GM21576 (cell line): ENCODE results near the gene GPR18.
A peak's percentile ranks its signal among the peaks of the same experiment; 100 is the strongest.

ENCODE experiments used
- ATAC-seq: cut with Tn5 transposase; IDR thresholded peaks from one replicate; pipeline ENCODE4 v1.9.1; 2021; ENCODE audit warnings: mild to moderate bottlenecking, moderate library complexity; ENCODE audit not compliant: unreplicated experiment

Gene GPR18

GRCh38 chr13:99258210-99258860 is at the start of gene GPR18:
GPR18 (minus strand) TSS chr13:99258379; CDS start chr13:99255872, 2,507 bp downstream.
- peak; percentile 91 for ATAC-seq

- ATAC-seq: no peak
Measured at GRCh38 chr13:99307648-99308339, 49.6 kb upstream of the GPR18 start.

GRCh38 chr13:99307247-99307646 is 49.1 kb upstream of the GPR18 start, which contains the start of gene GPR183:
GPR183 (minus strand) TSS chr13:99307399; CDS start chr13:99296145, 11,254 bp downstream.
- peak; percentile 61 for ATAC-seq

GRCh38 chr13:99305566-99305965 is 47.4 kb upstream of the GPR18 start:
- no peak for ATAC-seq

GRCh38 chr13:99305158-99305557 is 47.0 kb upstream of the GPR18 start:
- no peak for ATAC-seq

GRCh38 chr13:99304541-99304940 is 46.4 kb upstream of the GPR18 start:
- ATAC-seq: no peak

- no peak for ATAC-seq
Measured at GRCh38 chr13:99303863-99304521, 45.8 kb upstream of the GPR18 start.

GRCh38 chr13:99302637-99303505 is 44.7 kb upstream of the GPR18 start:
- ATAC-seq: no peak

- ATAC-seq: no peak
Measured at GRCh38 chr13:99301913-99302636, 43.9 kb upstream of the GPR18 start.

- no peak for ATAC-seq
Measured at GRCh38 chr13:99301056-99301838, 43.1 kb upstream of the GPR18 start.

- no peak for ATAC-seq
Measured at GRCh38 chr13:99299920-99300341, 41.8 kb upstream of the GPR18 start.

- no peak for ATAC-seq
Measured at GRCh38 chr13:99299256-99299919, 41.2 kb upstream of the GPR18 start.

GRCh38 chr13:99298056-99298455 is 39.9 kb upstream of the GPR18 start:
- ATAC-seq: no peak

- no peak for ATAC-seq
Measured at GRCh38 chr13:99297331-99297730, 39.2 kb upstream of the GPR18 start.

GRCh38 chr13:99296398-99296797 is 38.2 kb upstream of the GPR18 start:
- ATAC-seq: peak; percentile 49

GRCh38 chr13:99295488-99296252 is 37.5 kb upstream of the GPR18 start:
- no peak for ATAC-seq

GRCh38 chr13:99294958-99295357 is 36.8 kb upstream of the GPR18 start:
- ATAC-seq: no peak

GRCh38 chr13:99294198-99294597 is 36.0 kb upstream of the GPR18 start:
- ATAC-seq: no peak
